Astrocyte of the spinal cord (primary cell): ENCODE measurements around the gene CCL1.

ENCODE experiments used
- DNase-seq: peaks from one replicate; pipeline ENCODE4 v3.0.0; 2011; ENCODE audit warnings: low read depth, low spot score
- H3K4me3 ChIP-seq: 2 replicates; pipeline ENCODE4 v1.5.1; 2011; ENCODE audit warnings: low read depth, mild to moderate bottlenecking, low read length, moderate library complexity
- CTCF ChIP-seq: IDR thresholded peaks from 2 replicates; pipeline ENCODE4 v1.5.1; 2012; ENCODE audit warnings: low read depth, mild to moderate bottlenecking, low read length, inconsistent platforms
- in situ Hi-C: cut with HindIII; loops from 2 replicates; pipeline ENCODE4 v1.10.0; 2017; ENCODE audit warnings: low sequenced_read_pairs

CCL1 gene

GRCh38 chr17:34356194-34356593 lies 6.8 kb downstream of the CCL1 start, which contains the start of gene CCL13:
Gene CCL13 (plus strand): TSS chr17:34356480. CDS start chr17:34356527, 47 bp downstream.
- no peak for DNase-seq
- H3K4me3 ChIP-seq, result no peak within 1 kb of the TSS
- no peak for TF ChIP-seq CTCF
- in situ Hi-C loops, result loop anchor here (25.0 kb wide), 1 partner anchor 169 kb away; no protein-coding TSS in a partner anchor

GRCh38 chr17:34354637-34355036 lies 8.4 kb downstream of the CCL1 start:
- in situ Hi-C loops, result loop anchor here (25.0 kb wide), 1 partner anchor 167 kb away; no protein-coding TSS in a partner anchor
- no peak for DNase-seq
- TF ChIP-seq CTCF, result no peak
- no peak overlapping the region for H3K4me3 ChIP-seq

DNA sequence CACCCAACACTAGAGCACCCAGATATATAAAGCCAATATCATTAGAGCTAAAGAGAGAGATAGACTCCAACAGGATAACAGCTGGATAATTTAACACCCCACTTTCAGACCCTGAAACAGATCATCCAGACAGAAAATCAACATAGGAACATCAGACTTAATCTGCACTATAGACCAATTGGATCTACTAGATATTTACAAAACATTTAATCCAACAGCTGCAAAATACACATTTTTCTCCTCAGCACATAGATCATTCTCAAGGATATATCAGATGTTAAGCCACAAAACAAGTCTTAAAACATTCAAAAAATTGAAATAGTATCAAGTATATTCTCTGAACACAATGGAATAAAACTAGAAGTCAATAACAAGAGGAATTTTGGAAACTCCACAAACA lies 10.8 kb downstream of the CCL1 start:
- DNase-seq, result no peak
- in situ Hi-C loops, result loop anchor here (25.0 kb wide), 1 partner anchor 165 kb away; no protein-coding TSS in a partner anchor
- H3K4me3 ChIP-seq, result no peak overlapping the region
- no peak for TF ChIP-seq CTCF

- in situ Hi-C loops, result loop anchor here (25.0 kb wide), 1 partner anchor 164 kb away; no protein-coding TSS in a partner anchor
- no peak for DNase-seq
- no peak for TF ChIP-seq CTCF
- H3K4me3 ChIP-seq, result no peak overlapping the region
Measured at GRCh38 chr17:34351096-34351495, 11.9 kb downstream of the CCL1 start.

GRCh38 chr17:34349751-34350150 lies 13.3 kb downstream of the CCL1 start:
- in situ Hi-C loops, result loop anchor here (25.0 kb wide), 1 partner anchor 162 kb away; no protein-coding TSS in a partner anchor
- no peak for TF ChIP-seq CTCF
- no peak for DNase-seq
- H3K4me3 ChIP-seq, result no peak overlapping the region

DNA sequence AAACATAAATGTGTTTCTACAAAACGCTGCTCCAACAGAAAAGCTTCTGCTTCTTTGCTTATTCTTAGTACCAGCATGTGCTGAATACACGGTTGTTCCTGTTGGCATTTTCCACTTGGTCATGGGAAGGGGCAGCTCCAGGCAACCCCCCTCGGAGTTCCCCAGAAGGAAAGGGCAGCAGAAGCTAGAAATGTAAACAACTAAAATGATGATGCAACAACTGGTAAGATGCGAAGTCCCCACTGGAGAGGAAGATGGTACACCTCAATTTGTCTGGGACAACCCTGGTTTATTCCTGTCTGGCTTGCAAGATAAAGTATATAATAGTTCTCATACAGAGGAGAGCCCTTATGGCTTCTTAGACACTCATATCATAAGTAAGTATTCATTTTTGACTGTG lies 16.0 kb downstream of the CCL1 start:
- TF ChIP-seq CTCF, result no peak
- no peak overlapping the region for H3K4me3 ChIP-seq
- DNase-seq, result no peak
- in situ Hi-C loops, result no loop called here

- no peak for TF ChIP-seq CTCF
- in situ Hi-C loops, result no loop called here
- H3K4me3 ChIP-seq, result no peak overlapping the region
- DNase-seq, result no peak
Measured at GRCh38 chr17:34341916-34342315, 21.1 kb downstream of the CCL1 start.
